Measurements from ENCODE around the gene PLEKHN1.

DNA sequence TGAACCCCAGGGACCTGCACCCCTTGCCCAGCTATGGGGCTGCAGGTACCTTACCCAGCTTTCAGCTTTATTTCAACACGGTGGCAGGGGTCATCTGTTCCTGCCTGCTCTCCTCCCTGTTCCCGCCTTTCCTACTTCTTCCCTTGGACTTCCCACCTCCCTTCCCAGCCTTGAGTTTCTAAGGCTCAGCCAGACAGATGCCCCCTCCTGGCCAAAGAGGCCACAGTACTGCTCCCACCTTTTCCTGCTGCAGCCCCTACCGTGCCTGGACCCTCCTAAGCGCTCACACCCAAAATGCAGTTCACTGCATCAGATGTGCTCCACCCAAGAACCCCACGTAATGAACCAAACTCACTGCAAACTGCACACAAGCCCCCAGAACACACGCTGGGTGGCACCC is 14.9 kb upstream of the PLEKHN1 start:
- TF ChIP-seq POLR2A (IDR thresholded peaks at IDR 0.05; ENCODE audit: low read depth), result no peak
- TF ChIP-seq POLR2AphosphoS5 (IDR thresholded peaks at IDR 0.05), result no peak
- no peak for TF ChIP-seq CTCF (IDR thresholded peaks at IDR 0.05)
- no peak for TF ChIP-seq EP300 (IDR thresholded peaks at IDR 0.05)
